HepG2 (cell line): Measurements from ENCODE around the gene IGFBP5. TPM values are rescaled to one million over a fixed set of nuclear protein-coding genes. Genes with fewer than 3 reads are reported as not detected.

ENCODE experiments used
- ATAC-seq: fragments of 200-7000 bp; cut with Tn5 transposase; 3 replicates; pipeline ENCODE4 v1.9.1; 2020; ENCODE audit warnings: mild to moderate bottlenecking, moderate library complexity
- BruUV-seq: library from RNA; stranded (reverse); fragments of 400-500 nt; replicated peaks from 2 replicates; lab custom pipeline; 2021; lab: Mats Ljungman, UMichigan
- CTCF ChIA-PET: fragments of 300-600 bp; formaldehyde crosslinking; extraction: SDS; loops from one replicate; lab custom pipeline; 2021; ENCODE audit warnings: low total read pairs, inconsistent platforms, low intra/inter-chr PET ratio; lab: Yijun Ruan, JAX
- POLR2A ChIA-PET: fragments of 350-600 bp; sonication (Branson Sonifier 250); formaldehyde crosslinking; loops from one replicate; lab custom pipeline; 2020; ENCODE audit warnings: antibody characterized with exemption, inconsistent platforms; lab: Yijun Ruan, JAX
- DNase-seq: peaks from one replicate; pipeline ENCODE4 v3.0.0-alpha.2; 2015; ENCODE audit warnings: low spot score
- FAIRE-seq: peaks from 3 replicates; lab custom pipeline; 2011; peaks lifted over from hg19 to GRCh38; lab: Jason Lieb, UNC
- H2AFZ ChIP-seq: one replicate; pipeline ENCODE4 v1.6.1; 2011; ENCODE audit warnings: low read length, inconsistent platforms
- H3K27ac ChIP-seq: fragments of 300-600 bp; 3 replicates; pipeline ENCODE4 v1.8.0; 2011; ENCODE audit warnings: mixed run types, mild to moderate bottlenecking, mixed read lengths, low read length, inconsistent platforms; ENCODE audit not compliant: insufficient read depth; ENCODE audit errors: extremely low read length
- H3K27me3 ChIP-seq, 2 experiments: fragments of 200-600 bp in 1 of 2; 2 replicates in 1 of 2; 3 replicates in 1 of 2; pipeline versions ENCODE4 v1.6.0 to v1.8.0; 2011; ENCODE audit warnings: low read length in 2 of 2, mild to moderate bottlenecking in 2 of 2, moderate library complexity in 2 of 2, inconsistent platforms in 1 of 2; ENCODE audit not compliant: insufficient read depth in 2 of 2, control insufficient read depth in 1 of 2
- H3K36me3 ChIP-seq, 2 experiments: fragments of 200-600 bp in 1 of 2; replicated peaks in 1 of 2; 2 replicates in 1 of 2; 3 replicates in 1 of 2; pipeline versions ENCODE4 v1.5.1 to v1.8.0; 2011; ENCODE audit warnings: low read length in 2 of 2, inconsistent platforms in 1 of 2; ENCODE audit not compliant: insufficient read depth in 2 of 2, control insufficient read depth in 1 of 2
- H3K4me1 ChIP-seq: 2 replicates; pipeline ENCODE4 v1.5.1; 2012; ENCODE audit warnings: low read length, inconsistent platforms; ENCODE audit not compliant: insufficient read depth
- H3K4me2 ChIP-seq: 2 replicates; pipeline ENCODE4 v1.6.0; 2011; ENCODE audit warnings: low read depth, low read length, inconsistent platforms
- H3K4me3 ChIP-seq, 3 experiments: fragments of 200-600 bp in 1 of 3; sonication (generic), shearing (Covaris generic) in 1 of 3; replicated peaks in 1 of 3; 2 replicates each; pipeline ENCODE4 v1.5.1; 2011 to 2016; ENCODE audit warnings: low read length in 3 of 3, inconsistent platforms in 2 of 3, low read depth in 2 of 3, mild to moderate bottlenecking in 2 of 3, control low read depth in 1 of 3, mixed read lengths in 1 of 3; ENCODE audit not compliant: insufficient read depth in 1 of 3
- H3K79me2 ChIP-seq: one replicate; pipeline ENCODE4 v1.6.1; 2011; ENCODE audit warnings: low read length, inconsistent platforms; ENCODE audit not compliant: insufficient read depth
- H3K9ac ChIP-seq: 2 replicates; pipeline ENCODE4 v1.6.0; 2011; ENCODE audit warnings: mild to moderate bottlenecking, low read depth, low read length, inconsistent platforms; ENCODE audit not compliant: insufficient read depth
- H3K9me3 ChIP-seq: 2 replicates; pipeline ENCODE4 v1.5.1; 2012; ENCODE audit warnings: mild to moderate bottlenecking, low read length
- H4K20me1 ChIP-seq: 2 replicates; pipeline ENCODE4 v1.6.0; 2011; ENCODE audit warnings: inconsistent platforms, mild to moderate bottlenecking, low read length, moderate library complexity; ENCODE audit not compliant: insufficient read depth
- NR2F2 ChIP-seq: IDR thresholded peaks from 2 replicates; pipeline ENCODE4 v1.6.1; 2012; ENCODE audit warnings: low read depth, inconsistent platforms, borderline replicate concordance
- ZNF138 ChIP-seq: sonication (generic); formaldehyde crosslinking; IDR thresholded peaks from 2 replicates; pipeline ENCODE4 v1.5.0; 2020; ENCODE audit warnings: mild to moderate bottlenecking, low read depth, missing genetic modification reagents
- ZNF207 ChIP-seq: fragments of 450-650 bp; IDR thresholded peaks from 2 replicates; pipeline ENCODE4 v1.6.1; 2016; ENCODE audit warnings: antibody characterized with exemption, borderline replicate concordance
- ZNF230 ChIP-seq: sonication (generic); formaldehyde crosslinking; IDR thresholded peaks from 2 replicates; pipeline ENCODE4 v1.4.0; 2020; ENCODE audit warnings: mild to moderate bottlenecking, missing genetic modification reagents
- ZNF251 ChIP-seq: sonication (generic); formaldehyde crosslinking; IDR thresholded peaks from 2 replicates; pipeline ENCODE4 v1.9.0; 2021; ENCODE audit warnings: mild to moderate bottlenecking, missing genetic modification reagents
- ZNF674 ChIP-seq: sonication (generic); formaldehyde crosslinking; IDR thresholded peaks from 2 replicates; pipeline ENCODE4 v1.5.0; 2020; ENCODE audit warnings: low read depth, mild to moderate bottlenecking, missing genetic modification reagents
- ZSCAN9 ChIP-seq: IDR thresholded peaks from 2 replicates; pipeline ENCODE4 v1.6.1; 2016; ENCODE audit warnings: borderline replicate concordance
- WGBS: methylation state at CpG from one replicate; pipeline ENCODE4 v1.1.6; 2017; ENCODE audit warnings: low lambda C conversion rate; 5-methylcytosine and 5-hydroxymethylcytosine counted together
- in situ Hi-C: cut with HindIII; loops from 2 replicates; pipeline ENCODE4 v1.10.0; 2017; ENCODE audit warnings: low pct_unique_long_range_greater_than_20kb; ENCODE audit not compliant: extremely low pct_ligation_motif_present
- intact Hi-C: fragments of 100-400 bp; cut with micrococcal nuclease; formaldehyde crosslinking; loops from one replicate; pipeline ENCODE4 v1.10.0; 2022; ENCODE audit not compliant: unreplicated experiment
- polyA plus RNA-seq, 8 experiments: library from polyadenylated mRNA; depleted of rRNA in 3 of 8; stranded (reverse) in 7 of 8; unstranded in 1 of 8; fragments of >200 nt; fragmentation: Illumina TruSeq in 4 of 8; extraction: Trizol in 4 of 8; gene quantifications; 2 replicates each; pipeline versions ENCODE4 v1.2.1 to v1.2.3, GENCODE V29; 2011 to 2016; ENCODE audit warnings: low read depth in 4 of 8, missing spikeins in 1 of 8, mixed read lengths in 1 of 8; ENCODE audit not compliant: insufficient read depth in 1 of 8
- total RNA-seq, 5 experiments: library from RNA; depleted of rRNA; stranded (reverse); fragments of >200 nt; fragmentation: Illumina TruSeq; extraction: Trizol; gene quantifications; 2 replicates each; pipeline ENCODE4 v1.2.3, GENCODE V29; 2016; ENCODE audit warnings: low read depth in 1 of 5
- TF ChIP-seq, protein P1 (sequence below): sonication (generic); formaldehyde crosslinking; IDR thresholded peaks from 2 replicates; pipeline ENCODE4 v1.8.0; 2022; ENCODE audit warnings: missing genetic modification reagents, mild to moderate bottlenecking, borderline replicate concordance
- TF ChIP-seq, protein P2 (sequence below): sonication (generic); formaldehyde crosslinking; IDR thresholded peaks from 2 replicates; pipeline ENCODE4 v1.5.1; 2020; ENCODE audit warnings: missing genetic modification reagents, mild to moderate bottlenecking, borderline replicate concordance
- TF ChIP-seq, protein P3 (sequence below): sonication (generic); formaldehyde crosslinking; IDR thresholded peaks from 2 replicates; pipeline ENCODE4 v1.4.0; 2020; ENCODE audit warnings: missing genetic modification reagents, borderline replicate concordance
- TF ChIP-seq, protein P4 (sequence below): sonication (generic); formaldehyde crosslinking; IDR thresholded peaks from 2 replicates; pipeline ENCODE4 v1.8.0; 2022; ENCODE audit warnings: mild to moderate bottlenecking, missing genetic modification reagents; ENCODE audit not compliant: insufficient replicate concordance
- TF ChIP-seq, protein P5 (sequence below): sonication (generic); formaldehyde crosslinking; IDR thresholded peaks from 2 replicates; pipeline ENCODE4 v1.5.1; 2020; ENCODE audit warnings: mild to moderate bottlenecking, missing genetic modification reagents, borderline replicate concordance

IGFBP5 gene
- total and polyA plus RNA-seq, 2 of the 13 experiments (the other 11 are each of a cell fraction or from before 2014, with no cell fraction given): 0.15 TPM; not detected in 1

DNA sequence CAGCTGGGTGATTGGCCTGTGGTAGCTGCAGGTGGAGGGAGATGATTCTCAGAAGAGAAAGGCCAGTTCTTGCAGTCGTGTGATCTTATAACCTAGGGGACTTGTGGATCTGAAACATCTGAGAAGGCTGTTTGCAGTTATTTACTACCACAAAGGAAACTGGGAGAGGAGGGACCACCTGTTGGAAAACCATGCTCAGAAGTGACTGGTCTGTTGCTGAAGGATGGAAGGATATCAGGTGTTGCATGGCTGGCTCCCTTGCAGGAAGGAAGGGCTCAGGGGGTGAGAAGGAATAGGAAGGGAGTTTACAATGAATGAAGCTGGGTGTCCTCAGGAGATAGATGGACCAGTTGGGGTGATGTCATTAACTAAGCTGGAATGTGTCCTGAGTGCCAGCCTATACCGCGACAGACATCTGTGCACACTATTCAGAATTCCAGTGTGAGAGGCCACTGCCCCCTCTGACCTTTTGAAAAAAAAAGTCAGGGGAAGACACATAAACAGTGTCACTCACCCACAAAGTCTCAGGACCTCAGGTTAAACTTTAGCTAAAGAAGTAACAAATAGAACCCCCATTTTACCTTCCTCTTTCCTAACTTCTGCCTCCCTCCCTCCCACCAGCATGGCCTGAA, 44.6 kb downstream of the IGFBP5 start:
- peak; percentile 82 for ATAC-seq
- H3K4me2 ChIP-seq: peak overlapping the region; percentile 18; the same call in 1 of the 2 replicates
- peak; percentile 67 for DNase-seq
- in situ Hi-C loops (no loop called here), intact Hi-C loops (loop anchor here (5.0 kb wide), 1 partner anchor 78 kb away; no protein-coding TSS in a partner anchor)
- FAIRE-seq: no peak
- no peaks in the 10 kb centered on the region for H3K9me3 ChIP-seq
- H3K27me3 ChIP-seq: no peaks in the 10 kb centered on the region
- H3K9ac ChIP-seq: no peak overlapping the region
- no peaks in the 10 kb centered on the region for H3K36me3 ChIP-seq
- 14% methylated on average over 3 of the region's 3 CpGs for WGBS
- peaks cover 56% of the 10 kb centered on the region for H3K4me1 ChIP-seq
- no peak overlapping the region for H2AFZ ChIP-seq
- no peak overlapping the region for H3K27ac ChIP-seq
- H3K4me3 ChIP-seq: no peak overlapping the region
- CTCF ChIA-PET: no interaction called here
- no TSS peak for BruUV-seq
- no peaks in the 10 kb centered on the region for H4K20me1 ChIP-seq
- H3K79me2 ChIP-seq: no peaks in the 10 kb centered on the region
- POLR2A ChIA-PET: interaction anchor here (0.8 to 1.5 kb wide), 5 partner anchors 11 to 153 kb away, joined by 3 to 7 read pairs (median 4); partner anchors contain the start of gene RPL37A
- no peak for TF ChIP-seq ZNF207
- TF ChIP-seq, protein P1, sequence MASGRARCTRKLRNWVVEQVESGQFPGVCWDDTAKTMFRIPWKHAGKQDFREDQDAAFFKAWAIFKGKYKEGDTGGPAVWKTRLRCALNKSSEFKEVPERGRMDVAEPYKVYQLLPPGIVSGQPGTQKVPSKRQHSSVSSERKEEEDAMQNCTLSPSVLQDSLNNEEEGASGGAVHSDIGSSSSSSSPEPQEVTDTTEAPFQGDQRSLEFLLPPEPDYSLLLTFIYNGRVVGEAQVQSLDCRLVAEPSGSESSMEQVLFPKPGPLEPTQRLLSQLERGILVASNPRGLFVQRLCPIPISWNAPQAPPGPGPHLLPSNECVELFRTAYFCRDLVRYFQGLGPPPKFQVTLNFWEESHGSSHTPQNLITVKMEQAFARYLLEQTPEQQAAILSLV (CRISPR knock-in tag): no peak
- TF ChIP-seq, protein P2, sequence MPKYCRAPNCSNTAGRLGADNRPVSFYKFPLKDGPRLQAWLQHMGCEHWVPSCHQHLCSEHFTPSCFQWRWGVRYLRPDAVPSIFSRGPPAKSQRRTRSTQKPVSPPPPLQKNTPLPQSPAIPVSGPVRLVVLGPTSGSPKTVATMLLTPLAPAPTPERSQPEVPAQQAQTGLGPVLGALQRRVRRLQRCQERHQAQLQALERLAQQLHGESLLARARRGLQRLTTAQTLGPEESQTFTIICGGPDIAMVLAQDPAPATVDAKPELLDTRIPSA: no peak
- TF ChIP-seq, protein P3, sequence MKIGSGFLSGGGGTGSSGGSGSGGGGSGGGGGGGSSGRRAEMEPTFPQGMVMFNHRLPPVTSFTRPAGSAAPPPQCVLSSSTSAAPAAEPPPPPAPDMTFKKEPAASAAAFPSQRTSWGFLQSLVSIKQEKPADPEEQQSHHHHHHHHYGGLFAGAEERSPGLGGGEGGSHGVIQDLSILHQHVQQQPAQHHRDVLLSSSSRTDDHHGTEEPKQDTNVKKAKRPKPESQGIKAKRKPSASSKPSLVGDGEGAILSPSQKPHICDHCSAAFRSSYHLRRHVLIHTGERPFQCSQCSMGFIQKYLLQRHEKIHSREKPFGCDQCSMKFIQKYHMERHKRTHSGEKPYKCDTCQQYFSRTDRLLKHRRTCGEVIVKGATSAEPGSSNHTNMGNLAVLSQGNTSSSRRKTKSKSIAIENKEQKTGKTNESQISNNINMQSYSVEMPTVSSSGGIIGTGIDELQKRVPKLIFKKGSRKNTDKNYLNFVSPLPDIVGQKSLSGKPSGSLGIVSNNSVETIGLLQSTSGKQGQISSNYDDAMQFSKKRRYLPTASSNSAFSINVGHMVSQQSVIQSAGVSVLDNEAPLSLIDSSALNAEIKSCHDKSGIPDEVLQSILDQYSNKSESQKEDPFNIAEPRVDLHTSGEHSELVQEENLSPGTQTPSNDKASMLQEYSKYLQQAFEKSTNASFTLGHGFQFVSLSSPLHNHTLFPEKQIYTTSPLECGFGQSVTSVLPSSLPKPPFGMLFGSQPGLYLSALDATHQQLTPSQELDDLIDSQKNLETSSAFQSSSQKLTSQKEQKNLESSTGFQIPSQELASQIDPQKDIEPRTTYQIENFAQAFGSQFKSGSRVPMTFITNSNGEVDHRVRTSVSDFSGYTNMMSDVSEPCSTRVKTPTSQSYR (CRISPR knock-in tag): no peak
- TF ChIP-seq ZNF230 (CRISPR knock-in tag): no peak
- no peak for TF ChIP-seq ZNF251 (CRISPR knock-in tag)
- peak; percentile 93 for TF ChIP-seq NR2F2
- no peak for TF ChIP-seq ZNF138 (CRISPR knock-in tag)
- TF ChIP-seq, protein P4, sequence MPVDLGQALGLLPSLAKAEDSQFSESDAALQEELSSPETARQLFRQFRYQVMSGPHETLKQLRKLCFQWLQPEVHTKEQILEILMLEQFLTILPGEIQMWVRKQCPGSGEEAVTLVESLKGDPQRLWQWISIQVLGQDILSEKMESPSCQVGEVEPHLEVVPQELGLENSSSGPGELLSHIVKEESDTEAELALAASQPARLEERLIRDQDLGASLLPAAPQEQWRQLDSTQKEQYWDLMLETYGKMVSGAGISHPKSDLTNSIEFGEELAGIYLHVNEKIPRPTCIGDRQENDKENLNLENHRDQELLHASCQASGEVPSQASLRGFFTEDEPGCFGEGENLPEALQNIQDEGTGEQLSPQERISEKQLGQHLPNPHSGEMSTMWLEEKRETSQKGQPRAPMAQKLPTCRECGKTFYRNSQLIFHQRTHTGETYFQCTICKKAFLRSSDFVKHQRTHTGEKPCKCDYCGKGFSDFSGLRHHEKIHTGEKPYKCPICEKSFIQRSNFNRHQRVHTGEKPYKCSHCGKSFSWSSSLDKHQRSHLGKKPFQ (CRISPR knock-in tag): no peak
- TF ChIP-seq ZNF674: no peak
- TF ChIP-seq, protein P5, sequence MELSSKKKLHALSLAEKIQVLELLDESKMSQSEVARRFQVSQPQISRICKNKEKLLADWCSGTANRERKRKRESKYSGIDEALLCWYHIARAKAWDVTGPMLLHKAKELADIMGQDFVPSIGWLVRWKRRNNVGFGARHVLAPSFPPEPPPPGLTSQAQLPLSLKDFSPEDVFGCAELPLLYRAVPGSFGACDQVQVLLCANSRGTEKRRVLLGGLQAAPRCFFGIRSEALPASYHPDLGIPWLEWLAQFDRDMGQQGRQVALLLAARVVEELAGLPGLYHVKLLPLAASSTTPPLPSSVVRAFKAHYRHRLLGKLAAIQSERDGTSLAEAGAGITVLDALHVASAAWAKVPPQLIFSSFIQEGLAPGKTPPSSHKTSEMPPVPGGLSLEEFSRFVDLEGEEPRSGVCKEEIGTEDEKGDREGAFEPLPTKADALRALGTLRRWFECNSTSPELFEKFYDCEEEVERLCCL: no peak
- TF ChIP-seq ZSCAN9: no peak
